Trophoblast cell (in vitro differentiated cells and primary cell): ENCODE results near the gene CRYM.

Source experiments
- DNase-seq, 2 donors: peaks; one replicate each; pipeline ENCODE4 v3.0.0-alpha.2; 2016
- H2AFZ ChIP-seq: 2 replicates; pipeline ENCODE4 v1.6.1; 2013; ENCODE audit warnings: low read length, moderate library complexity, mild to moderate bottlenecking; ENCODE audit not compliant: insufficient read depth, poor library complexity
- H2AK5ac ChIP-seq: 2 replicates; pipeline ENCODE4 v1.6.1; 2013; ENCODE audit warnings: mild to moderate bottlenecking, low read length
- H2BK120ac ChIP-seq: 2 replicates; pipeline ENCODE4 v1.6.1; 2013; ENCODE audit warnings: low read length, mild to moderate bottlenecking, moderate library complexity; ENCODE audit not compliant: insufficient read depth, poor library complexity
- H2BK12ac ChIP-seq: 2 replicates; pipeline ENCODE4 v1.6.1; 2013; ENCODE audit warnings: mild to moderate bottlenecking, low read length, moderate library complexity
- H2BK5ac ChIP-seq: 2 replicates; pipeline ENCODE4 v1.6.1; 2013; ENCODE audit warnings: low read length, low read depth, moderate library complexity, mild to moderate bottlenecking; ENCODE audit not compliant: poor library complexity
- H3K14ac ChIP-seq: 2 replicates; pipeline ENCODE4 v1.6.1; 2013; ENCODE audit warnings: mild to moderate bottlenecking, low read length
- H3K18ac ChIP-seq: 2 replicates; pipeline ENCODE4 v1.6.1; 2013; ENCODE audit warnings: mild to moderate bottlenecking, low read length
- H3K23ac ChIP-seq: 2 replicates; pipeline ENCODE4 v1.6.1; 2013; ENCODE audit warnings: low read length
- H3K27ac ChIP-seq: 2 replicates; pipeline ENCODE4 v1.5.1; 2013; ENCODE audit warnings: low read depth, mild to moderate bottlenecking, inconsistent platforms, low read length, moderate library complexity
- H3K27me3 ChIP-seq: 2 replicates; pipeline ENCODE4 v1.6.1; 2013; ENCODE audit warnings: inconsistent platforms, mild to moderate bottlenecking, low read length, moderate library complexity; ENCODE audit not compliant: insufficient read depth
- H3K36me3 ChIP-seq, 2 experiments: 1 replicate in 1 of 2; 2 replicates in 1 of 2; pipeline ENCODE4 v1.6.1; 2013; ENCODE audit warnings: low read length in 2 of 2, mild to moderate bottlenecking in 2 of 2, moderate library complexity in 1 of 2; ENCODE audit not compliant: insufficient read depth in 2 of 2, control insufficient read depth in 1 of 2
- H3K4ac ChIP-seq: 2 replicates; pipeline ENCODE4 v1.6.1; 2013; ENCODE audit warnings: low read depth, mild to moderate bottlenecking, low read length, moderate library complexity
- H3K4me1 ChIP-seq, 2 experiments: 1 replicate in 1 of 2; 2 replicates in 1 of 2; pipeline ENCODE4 v1.6.1; 2013; ENCODE audit warnings: low read length in 2 of 2, mild to moderate bottlenecking in 2 of 2, moderate library complexity in 1 of 2; ENCODE audit not compliant: insufficient read depth in 2 of 2, control insufficient read depth in 1 of 2
- H3K4me2 ChIP-seq: 2 replicates; pipeline ENCODE4 v1.6.1; 2013; ENCODE audit warnings: inconsistent platforms, mild to moderate bottlenecking, low read length, moderate library complexity
- H3K4me3 ChIP-seq: 2 replicates; pipeline ENCODE4 v1.5.1; 2013; ENCODE audit warnings: mild to moderate bottlenecking, low read depth, low read length, inconsistent platforms
- H3K79me1 ChIP-seq: one replicate; pipeline ENCODE4 v1.6.1; 2013; ENCODE audit warnings: low read length
- H3K79me2 ChIP-seq: 2 replicates; pipeline ENCODE4 v1.6.1; 2013; ENCODE audit warnings: low read length, mild to moderate bottlenecking; ENCODE audit not compliant: control insufficient read depth, insufficient read depth, poor library complexity
- H3K9ac ChIP-seq: 2 replicates; pipeline ENCODE4 v1.6.1; 2013; ENCODE audit warnings: mild to moderate bottlenecking, low read length
- H3K9me3 ChIP-seq: 2 replicates; pipeline ENCODE4 v1.6.1; 2013; ENCODE audit warnings: low read depth, mild to moderate bottlenecking, control low read depth, inconsistent platforms, low read length; ENCODE audit not compliant: insufficient read depth
- H4K12ac ChIP-seq: 2 replicates; pipeline ENCODE4 v1.6.1; 2013; ENCODE audit warnings: low read depth, mild to moderate bottlenecking, low read length, moderate library complexity
- H4K8ac ChIP-seq: 2 replicates; pipeline ENCODE4 v1.6.1; 2013; ENCODE audit warnings: low read depth, mild to moderate bottlenecking, low read length, moderate library complexity
- H4K91ac ChIP-seq: one replicate; pipeline ENCODE4 v1.6.1; 2013; ENCODE audit warnings: low read depth, mild to moderate bottlenecking, low read length, moderate library complexity
- WGBS: extraction: QIAGEN DNeasy Blood & Tissue Kit; methylation state at CpG from one replicate; pipeline ENCODE4 v1.1.7; 2013; ENCODE audit warnings: missing lambda C conversion rate; ENCODE audit not compliant: insufficient read length, insufficient coverage; ENCODE audit errors: extremely low coverage; 5-methylcytosine and 5-hydroxymethylcytosine counted together

CRYM gene

GRCh38 chr16:21219551-21219950, 58.5 kb downstream of the CRYM start:
- no CpG with 5 or more reads among the region's 2 CpGs for WGBS
- Histone ChIP-seq H3K18ac (no peak overlapping the region), H3K27me3 (no peaks in the 10 kb centered on the region), H3K27ac (no peak overlapping the region), H3K4me2 (no peak overlapping the region), H3K36me3 (no peaks in the 10 kb centered on the region), H2BK12ac (no peak overlapping the region), H3K79me1 (no peaks in the 10 kb centered on the region), H2AK5ac (no peak overlapping the region), H4K8ac (no peak overlapping the region), H3K4me1 (peaks cover 0 to 3% of the 10 kb centered on the region in 2 experiments), H3K14ac (no peak overlapping the region), H2AFZ (no peak overlapping the region), H4K12ac (no peak overlapping the region), H2BK120ac (no peak overlapping the region), H3K4me3 (no peak overlapping the region), H3K4ac (no peak overlapping the region), H3K9me3 (no peaks in the 10 kb centered on the region), H3K79me2 (no peaks in the 10 kb centered on the region), H2BK5ac (no peak overlapping the region), H3K9ac (no peak overlapping the region), H3K23ac (no peak overlapping the region), H4K91ac (no peak overlapping the region)
- no peak for DNase-seq

- no peak overlapping the region for H3K9ac ChIP-seq
- no peak overlapping the region for H3K4ac ChIP-seq
- no CpG with 5 or more reads among the region's 7 CpGs for WGBS
- H3K23ac ChIP-seq = no peak overlapping the region
- no peak overlapping the region for H2BK12ac ChIP-seq
- H3K79me1 ChIP-seq = no peaks in the 10 kb centered on the region
- no peak overlapping the region for H2BK5ac ChIP-seq
- no peak overlapping the region for H3K27ac ChIP-seq
- no peak overlapping the region for H2AFZ ChIP-seq
- no peaks in the 10 kb centered on the region for H3K79me2 ChIP-seq
- H2AK5ac ChIP-seq = no peak overlapping the region
- H2BK120ac ChIP-seq = no peak overlapping the region
- peaks cover 0 to 3% of the 10 kb centered on the region in 2 experiments for H3K4me1 ChIP-seq
- no peaks in the 10 kb centered on the region for H3K9me3 ChIP-seq
- no peaks in the 10 kb centered on the region for H3K27me3 ChIP-seq
- H4K8ac ChIP-seq = no peak overlapping the region
- no peak overlapping the region for H3K4me3 ChIP-seq
- no peak overlapping the region for H3K14ac ChIP-seq
- DNase-seq = no peak
- no peak overlapping the region for H4K12ac ChIP-seq
- no peak overlapping the region for H3K4me2 ChIP-seq
- H4K91ac ChIP-seq = no peak overlapping the region
- no peaks in the 10 kb centered on the region for H3K36me3 ChIP-seq
- H3K18ac ChIP-seq = no peak overlapping the region
Measured at GRCh38 chr16:21218153-21218552, 59.9 kb downstream of the CRYM start.

GRCh38 chr16:21217121-21217520, 61.0 kb downstream of the CRYM start:
- no peaks in the 10 kb centered on the region for H3K27me3 ChIP-seq
- H2BK120ac ChIP-seq = no peak overlapping the region
- no peak for DNase-seq
- H3K4me3 ChIP-seq = no peak overlapping the region
- H3K23ac ChIP-seq = no peak overlapping the region
- no peak overlapping the region for H3K27ac ChIP-seq
- no peak overlapping the region for H4K8ac ChIP-seq
- H4K91ac ChIP-seq = no peak overlapping the region
- no peak overlapping the region for H2BK5ac ChIP-seq
- H3K18ac ChIP-seq = no peak overlapping the region
- no peaks in the 10 kb centered on the region for H3K36me3 ChIP-seq
- H2AK5ac ChIP-seq = no peak overlapping the region
- no peaks in the 10 kb centered on the region for H3K9me3 ChIP-seq
- H3K79me2 ChIP-seq = no peaks in the 10 kb centered on the region
- H3K79me1 ChIP-seq = no peaks in the 10 kb centered on the region
- H3K4me2 ChIP-seq = no peak overlapping the region
- H2AFZ ChIP-seq = no peak overlapping the region
- H3K9ac ChIP-seq = no peak overlapping the region
- H3K4me1 ChIP-seq = peaks cover 0 to 3% of the 10 kb centered on the region in 2 experiments
- no peak overlapping the region for H2BK12ac ChIP-seq
- WGBS = no CpG with 5 or more reads among the region's 2 CpGs
- H4K12ac ChIP-seq = no peak overlapping the region
- no peak overlapping the region for H3K4ac ChIP-seq
- H3K14ac ChIP-seq = no peak overlapping the region

GRCh38 chr16:21214086-21214485, 64.0 kb downstream of the CRYM start:
- Histone ChIP-seq H3K36me3 (no peaks in the 10 kb centered on the region), H3K4ac (no peak overlapping the region), H3K9me3 (no peaks in the 10 kb centered on the region), H2AK5ac (no peak overlapping the region), H3K4me2 (no peak overlapping the region), H3K23ac (no peak overlapping the region), H3K79me2 (no peaks in the 10 kb centered on the region), H2BK5ac (no peak overlapping the region), H3K27me3 (no peaks in the 10 kb centered on the region), H3K18ac (no peak overlapping the region), H4K12ac (no peak overlapping the region), H2AFZ (no peak overlapping the region), H3K4me1 (no peaks in the 10 kb centered on the region), H3K4me3 (no peak overlapping the region), H3K27ac (no peak overlapping the region), H3K79me1 (no peaks in the 10 kb centered on the region), H4K91ac (no peak overlapping the region), H4K8ac (no peak overlapping the region), H2BK12ac (no peak overlapping the region), H2BK120ac (no peak overlapping the region), H3K14ac (no peak overlapping the region), H3K9ac (no peak overlapping the region)
- no peak for DNase-seq
- WGBS = no CpG with 5 or more reads among the region's 4 CpGs
